ENCODE data around the gene MRPS14.

DNA sequence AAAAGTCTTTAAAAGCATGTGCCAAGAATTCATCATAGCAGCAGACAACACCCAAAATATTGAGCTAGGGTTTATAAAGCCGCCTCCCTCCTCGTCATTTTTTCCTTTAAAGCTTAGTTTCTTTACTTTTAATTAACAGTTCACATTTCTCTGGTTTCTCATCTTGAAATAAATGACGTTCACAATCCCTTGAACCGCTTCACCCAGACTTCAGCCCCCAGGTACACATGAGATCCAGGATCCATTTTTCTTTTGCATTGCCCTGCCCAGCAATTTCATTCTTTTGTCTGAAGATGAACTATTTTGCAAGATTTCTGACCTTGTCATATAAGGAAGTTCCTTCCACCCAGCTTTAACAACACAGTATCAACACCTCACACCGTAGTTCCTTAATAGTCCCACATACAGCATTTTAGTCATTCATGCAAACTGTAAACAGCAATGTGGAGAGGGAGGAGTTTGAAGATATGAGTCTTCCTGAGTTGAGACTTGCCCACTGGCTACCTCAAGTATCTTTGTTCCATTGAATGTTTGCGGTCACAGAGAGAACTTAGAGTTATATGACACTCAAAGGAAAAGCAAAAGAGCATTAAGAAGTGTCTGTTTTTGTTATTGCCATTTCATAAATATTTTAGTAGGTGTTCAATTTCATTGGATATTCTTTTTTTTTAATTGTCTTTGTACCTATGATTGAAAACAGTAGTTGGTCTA is 58.8 kb downstream of the MRPS14 start:
- TF ChIP-seq POLR2AphosphoS5 (IDR thresholded peaks at IDR 0.05; ENCODE audit: insufficient read depth in 1 of 2, low read depth in 1 of 2) (peak in 1 of 2 donors; percentile 82), POLR2A (IDR thresholded peaks at IDR 0.05) (no peak)
- TF ChIP-seq, protein P1, sequence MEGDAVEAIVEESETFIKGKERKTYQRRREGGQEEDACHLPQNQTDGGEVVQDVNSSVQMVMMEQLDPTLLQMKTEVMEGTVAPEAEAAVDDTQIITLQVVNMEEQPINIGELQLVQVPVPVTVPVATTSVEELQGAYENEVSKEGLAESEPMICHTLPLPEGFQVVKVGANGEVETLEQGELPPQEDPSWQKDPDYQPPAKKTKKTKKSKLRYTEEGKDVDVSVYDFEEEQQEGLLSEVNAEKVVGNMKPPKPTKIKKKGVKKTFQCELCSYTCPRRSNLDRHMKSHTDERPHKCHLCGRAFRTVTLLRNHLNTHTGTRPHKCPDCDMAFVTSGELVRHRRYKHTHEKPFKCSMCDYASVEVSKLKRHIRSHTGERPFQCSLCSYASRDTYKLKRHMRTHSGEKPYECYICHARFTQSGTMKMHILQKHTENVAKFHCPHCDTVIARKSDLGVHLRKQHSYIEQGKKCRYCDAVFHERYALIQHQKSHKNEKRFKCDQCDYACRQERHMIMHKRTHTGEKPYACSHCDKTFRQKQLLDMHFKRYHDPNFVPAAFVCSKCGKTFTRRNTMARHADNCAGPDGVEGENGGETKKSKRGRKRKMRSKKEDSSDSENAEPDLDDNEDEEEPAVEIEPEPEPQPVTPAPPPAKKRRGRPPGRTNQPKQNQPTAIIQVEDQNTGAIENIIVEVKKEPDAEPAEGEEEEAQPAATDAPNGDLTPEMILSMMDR (IDR thresholded peaks at IDR 0.05), result no peak
